AG09309 (cell line): ENCODE measurements around the gene SUN1.

Source experiments
- DNase-seq: peaks from one replicate; pipeline ENCODE4 v3.0.0-alpha.2; 2010; ENCODE audit warnings: low read depth
- H3K4me3 ChIP-seq: 2 replicates; pipeline ENCODE4 v1.5.1; 2011; ENCODE audit warnings: mild to moderate bottlenecking, low read depth, low read length, moderate library complexity; ENCODE audit not compliant: control insufficient read depth
- TF ChIP-seq, protein P1 (sequence below): IDR thresholded peaks from 2 replicates; pipeline ENCODE4 v1.5.1; 2011; ENCODE audit warnings: mild to moderate bottlenecking, low read depth, low read length, inconsistent platforms; ENCODE audit not compliant: insufficient read depth, control insufficient read depth; ENCODE audit errors: missing control alignments

Gene SUN1

GRCh38 chr7:885893-886625 is 53.8 kb downstream of the SUN1 start:
- TF ChIP-seq, protein P1, sequence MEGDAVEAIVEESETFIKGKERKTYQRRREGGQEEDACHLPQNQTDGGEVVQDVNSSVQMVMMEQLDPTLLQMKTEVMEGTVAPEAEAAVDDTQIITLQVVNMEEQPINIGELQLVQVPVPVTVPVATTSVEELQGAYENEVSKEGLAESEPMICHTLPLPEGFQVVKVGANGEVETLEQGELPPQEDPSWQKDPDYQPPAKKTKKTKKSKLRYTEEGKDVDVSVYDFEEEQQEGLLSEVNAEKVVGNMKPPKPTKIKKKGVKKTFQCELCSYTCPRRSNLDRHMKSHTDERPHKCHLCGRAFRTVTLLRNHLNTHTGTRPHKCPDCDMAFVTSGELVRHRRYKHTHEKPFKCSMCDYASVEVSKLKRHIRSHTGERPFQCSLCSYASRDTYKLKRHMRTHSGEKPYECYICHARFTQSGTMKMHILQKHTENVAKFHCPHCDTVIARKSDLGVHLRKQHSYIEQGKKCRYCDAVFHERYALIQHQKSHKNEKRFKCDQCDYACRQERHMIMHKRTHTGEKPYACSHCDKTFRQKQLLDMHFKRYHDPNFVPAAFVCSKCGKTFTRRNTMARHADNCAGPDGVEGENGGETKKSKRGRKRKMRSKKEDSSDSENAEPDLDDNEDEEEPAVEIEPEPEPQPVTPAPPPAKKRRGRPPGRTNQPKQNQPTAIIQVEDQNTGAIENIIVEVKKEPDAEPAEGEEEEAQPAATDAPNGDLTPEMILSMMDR = no peak
- no peak for DNase-seq
- no peak overlapping the region for H3K4me3 ChIP-seq

GRCh38 chr7:886626-887487 is 54.6 kb downstream of the SUN1 start:
- TF ChIP-seq, protein P1 = no peak
- no peak for DNase-seq

GRCh38 chr7:887488-887820 is 55.2 kb downstream of the SUN1 start:
- no peak for DNase-seq
- no peak overlapping the region for H3K4me3 ChIP-seq
- TF ChIP-seq, protein P1 = no peak

More at GRCh38 chr7:886626-887487, 54.6 kb downstream of the SUN1 start:
- no peak overlapping the region for H3K4me3 ChIP-seq

GRCh38 chr7:888081-889024 is 56.1 kb downstream of the SUN1 start:
- no peak overlapping the region for H3K4me3 ChIP-seq
- DNase-seq = no peak
- TF ChIP-seq, protein P1 = no peak

- TF ChIP-seq, protein P1 = no peak
- no peak for DNase-seq
- H3K4me3 ChIP-seq = no peak overlapping the region
Measured at GRCh38 chr7:889025-889390, 56.7 kb downstream of the SUN1 start.

DNA sequence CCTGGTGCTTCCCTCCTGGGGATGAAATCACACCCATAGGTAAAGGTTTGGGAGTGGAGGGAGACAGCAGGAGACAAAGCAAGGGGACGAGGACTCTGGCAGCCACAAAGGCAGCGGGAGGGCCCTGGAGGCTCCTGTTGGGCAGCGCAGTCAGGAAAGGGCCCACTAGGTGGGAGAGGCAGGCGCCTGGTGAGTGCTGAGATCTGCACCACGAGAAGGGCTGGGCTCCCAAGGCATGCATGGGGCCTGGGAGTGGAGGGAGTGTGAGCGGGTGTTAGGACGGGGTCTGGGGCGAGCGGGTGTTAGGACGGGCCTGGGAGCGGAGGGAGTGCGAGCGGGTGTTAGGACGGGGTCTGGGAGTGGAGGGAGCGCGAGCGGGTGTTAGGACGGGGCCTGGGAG is 57.1 kb downstream of the SUN1 start:
- no peak overlapping the region for H3K4me3 ChIP-seq
- TF ChIP-seq, protein P1 = no peak
- DNase-seq = no peak
